NCI-H2196 treated with DMSO at 0.1 percent for 48 hours (cell line): Measurements from ENCODE around the gene PTPA.

Experiments used
- DNase-seq: peaks from one replicate; lab custom pipeline; 2025; ENCODE audit not compliant: unreplicated experiment; lab: John Stamatoyannopoulos, UW

PTPA gene

DNA sequence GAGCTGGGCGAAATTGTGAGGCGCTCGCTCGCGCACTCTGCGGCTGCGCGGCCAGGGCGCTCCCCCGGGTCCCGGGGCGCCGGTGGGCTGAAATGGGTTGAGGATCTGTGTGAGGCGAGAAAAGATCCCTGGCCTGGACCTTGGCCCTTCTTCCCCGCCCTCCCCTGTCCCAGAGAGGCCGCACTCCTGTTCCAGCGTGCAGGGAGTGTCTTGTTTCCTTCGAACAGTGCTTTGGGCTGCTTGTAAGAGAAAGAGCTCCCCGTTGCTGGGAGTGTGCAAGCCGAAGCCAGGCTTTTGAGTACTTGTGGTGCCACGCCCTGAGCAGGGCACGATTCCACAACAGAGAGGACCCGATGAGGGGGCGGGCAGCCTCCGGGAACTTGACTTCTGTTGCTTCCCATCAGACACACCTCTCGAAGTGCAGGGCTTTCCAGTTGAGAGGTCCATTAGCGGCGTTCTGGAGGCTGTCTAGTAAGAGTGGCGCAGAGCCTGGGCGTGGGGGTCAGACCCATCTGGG lies 29.8 kb upstream of the PTPA start:
- no peak for DNase-seq

DNA sequence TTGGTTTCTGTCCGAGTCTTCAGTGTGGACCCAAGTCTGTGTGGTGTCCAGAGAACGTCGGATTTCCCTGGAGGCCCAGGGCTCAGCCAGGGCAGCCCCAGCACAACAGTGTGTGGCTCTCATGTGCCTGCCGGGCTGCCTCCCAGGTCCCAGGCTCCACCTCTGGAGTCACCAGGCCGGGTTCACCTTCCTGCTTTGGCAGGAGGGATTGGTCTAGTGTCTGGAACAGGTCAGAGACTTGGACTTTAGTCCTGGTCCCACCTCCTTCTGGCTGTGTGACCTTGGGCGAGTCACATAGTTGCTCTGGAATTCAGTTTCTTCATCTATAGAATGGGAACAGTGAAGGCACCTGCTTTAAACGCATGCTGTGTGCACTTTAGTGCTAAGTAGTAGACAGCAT lies 27.1 kb upstream of the PTPA start:
- DNase-seq, result no peak

DNA sequence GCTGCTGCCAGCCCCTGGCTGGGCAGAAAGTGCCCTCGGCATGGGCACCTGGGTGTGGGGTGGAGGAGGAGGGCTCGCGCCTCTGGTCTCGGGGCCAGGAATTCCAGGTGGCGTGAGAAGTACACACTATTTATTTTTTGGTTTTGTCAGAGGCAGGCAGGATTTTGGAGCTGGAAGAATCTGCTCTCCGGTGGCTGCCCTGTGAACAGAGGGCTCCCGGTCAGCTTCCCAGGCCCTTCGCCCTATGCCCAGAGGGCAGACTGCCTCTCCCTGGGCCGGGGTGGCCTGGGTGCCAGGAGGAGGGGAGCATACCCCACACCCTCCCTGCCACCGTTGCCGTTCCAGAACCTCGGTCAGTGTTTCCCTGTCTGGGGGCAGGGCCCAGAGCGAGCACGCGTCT lies 22.0 kb upstream of the PTPA start:
- DNase-seq, result no peak

DNA sequence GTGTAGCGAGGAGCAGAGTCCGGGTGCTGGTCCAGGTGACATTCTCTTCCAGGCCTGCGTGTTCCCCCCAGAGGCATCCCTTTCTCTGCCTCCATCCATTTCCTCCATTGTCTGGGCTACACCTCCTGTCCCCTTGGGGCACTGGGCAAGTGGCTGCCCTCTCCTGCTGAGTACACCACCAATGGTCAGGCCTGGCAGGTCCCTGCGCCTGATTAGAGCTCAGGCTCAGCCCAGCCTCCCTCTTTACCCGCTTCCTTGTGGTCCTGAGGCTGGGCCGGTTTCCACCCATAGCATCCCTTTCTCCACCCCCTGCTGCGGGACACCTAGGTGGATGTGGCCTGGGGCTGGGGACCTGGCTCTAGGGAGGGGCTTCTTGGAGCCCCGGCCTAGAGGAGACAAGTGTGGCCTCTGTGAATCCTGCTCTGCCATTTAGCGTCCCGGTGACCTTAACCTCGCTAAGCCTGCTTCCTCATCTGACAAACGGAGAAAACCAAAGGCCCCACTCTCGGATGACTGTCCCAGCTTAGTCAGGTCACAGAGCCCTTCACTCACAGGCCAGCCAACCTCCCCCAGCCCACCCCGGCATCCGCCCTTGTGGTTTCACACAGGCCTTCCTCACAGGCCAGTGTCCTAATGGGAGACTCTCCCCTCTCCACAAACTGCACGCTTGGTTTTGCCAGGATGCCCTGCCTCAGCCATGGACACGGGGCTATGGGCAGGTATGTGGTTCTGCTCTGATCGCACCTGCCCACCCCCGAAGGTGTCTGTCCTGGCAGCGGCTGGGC lies 17.4 kb upstream of the PTPA start:
- no peak for DNase-seq

DNA sequence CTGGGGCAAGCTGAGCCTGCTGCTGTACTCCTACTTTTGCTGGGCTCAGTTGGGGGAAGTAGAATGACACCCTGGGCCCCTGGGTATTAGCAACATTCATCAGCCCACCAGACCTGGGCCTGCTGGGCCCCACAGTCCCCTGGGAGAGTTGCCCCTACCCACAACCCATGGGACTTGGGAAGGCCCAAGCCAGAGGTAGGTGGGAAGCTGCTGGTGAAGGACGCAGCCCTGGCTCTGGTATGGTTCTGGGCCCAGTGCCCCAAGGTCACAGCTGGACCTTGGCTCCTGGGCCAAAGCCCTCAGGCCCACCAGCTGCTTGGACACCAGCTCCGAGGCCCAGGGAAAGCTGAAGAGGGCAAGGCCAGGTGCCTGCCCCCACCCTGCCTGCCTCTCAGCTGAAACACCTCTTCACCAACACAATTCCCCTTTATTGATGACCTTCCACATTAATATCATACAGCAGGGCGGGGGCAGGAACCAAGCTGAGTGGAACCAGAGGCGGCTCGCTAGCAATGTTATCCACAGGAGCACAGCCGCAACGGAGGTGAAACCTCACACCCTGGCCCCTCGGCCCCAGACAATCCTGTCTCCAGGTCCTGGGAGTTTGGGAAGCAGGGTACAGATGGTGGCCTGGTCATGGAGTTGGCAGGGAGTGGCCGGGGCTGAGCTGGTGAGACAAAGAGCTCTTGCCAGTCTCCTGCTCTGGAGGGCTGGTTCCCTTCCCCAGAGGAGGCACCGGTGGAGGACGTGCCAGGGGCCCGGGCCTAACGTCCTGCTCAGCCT lies 16.6 kb upstream of the PTPA start:
- DNase-seq, result no peak

DNA sequence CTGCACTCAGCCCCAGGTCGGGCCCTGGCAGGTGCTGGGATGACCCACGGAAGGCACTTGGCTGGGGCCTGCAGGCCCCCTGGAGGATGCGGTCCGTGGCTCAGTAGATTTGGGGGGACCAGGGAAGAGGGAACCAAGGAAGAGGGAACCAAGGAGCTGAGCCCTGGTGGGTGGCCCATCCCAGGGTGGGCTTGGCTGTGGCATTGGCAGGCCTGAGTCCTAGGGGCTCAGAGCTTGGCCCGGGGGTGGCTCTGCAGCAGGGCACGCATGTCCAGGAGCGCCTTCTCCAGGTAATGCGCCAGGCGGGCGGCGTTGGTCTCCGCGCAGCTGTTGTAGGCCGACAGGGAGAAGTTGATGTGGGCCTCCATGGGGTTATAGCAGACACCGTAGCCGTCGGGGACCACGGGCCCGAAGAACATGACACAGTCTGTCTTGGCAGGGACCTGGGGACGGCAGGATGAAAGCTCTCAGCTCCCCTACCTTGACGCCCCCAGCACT lies 16.0 kb upstream of the PTPA start:
- no peak for DNase-seq

DNA sequence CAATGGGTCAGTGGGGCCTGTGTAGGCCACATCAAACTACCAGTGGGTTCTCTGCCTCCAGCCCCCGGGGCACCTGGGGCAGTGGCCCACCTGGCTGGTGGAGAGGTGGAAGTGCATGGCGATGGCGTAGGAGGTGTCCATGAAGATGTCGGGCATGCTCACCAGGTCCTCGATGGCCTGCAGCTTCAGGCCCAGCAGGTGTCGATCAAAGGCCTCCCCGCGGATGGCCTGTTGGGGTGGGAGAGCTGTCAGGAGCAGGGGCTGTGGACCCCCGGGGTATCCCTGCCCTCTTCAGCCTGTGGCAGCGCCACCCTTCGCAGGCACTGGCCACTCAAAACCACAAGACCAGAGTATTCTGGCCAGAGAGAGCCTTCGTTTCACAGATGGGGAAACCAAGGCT lies 15.3 kb upstream of the PTPA start:
- no peak for DNase-seq

DNA sequence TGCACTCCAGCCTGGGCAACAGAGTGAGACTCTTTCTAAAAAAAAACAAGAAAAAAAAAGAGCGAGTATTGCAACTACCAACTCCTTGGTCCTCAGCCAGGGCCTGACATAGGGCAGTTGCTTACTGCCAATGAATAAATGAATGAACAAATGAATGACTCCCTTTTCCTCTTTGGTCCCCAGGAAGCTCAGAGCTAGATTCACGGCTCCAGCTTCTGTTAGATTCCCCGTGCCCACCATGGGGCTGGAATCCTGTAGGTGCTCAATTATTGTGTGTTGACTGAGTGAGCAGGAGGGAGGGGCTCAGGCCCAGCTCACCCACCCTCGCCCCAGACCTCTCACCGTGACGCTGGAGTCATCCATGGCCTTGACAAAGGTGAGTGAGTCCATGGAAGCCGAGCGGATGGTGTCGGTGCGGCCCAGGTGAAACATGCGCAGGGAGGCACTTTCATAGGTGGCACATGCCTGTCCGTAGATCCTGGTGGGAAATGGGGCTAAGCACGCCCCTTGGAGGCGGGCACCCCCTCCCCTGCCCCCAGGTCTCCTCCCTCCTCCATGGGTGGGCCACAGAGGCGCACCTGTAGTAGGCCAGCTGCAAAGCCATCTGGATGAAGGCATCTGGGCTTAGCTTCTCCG lies 13.4 kb upstream of the PTPA start:
- DNase-seq, result no peak

DNA sequence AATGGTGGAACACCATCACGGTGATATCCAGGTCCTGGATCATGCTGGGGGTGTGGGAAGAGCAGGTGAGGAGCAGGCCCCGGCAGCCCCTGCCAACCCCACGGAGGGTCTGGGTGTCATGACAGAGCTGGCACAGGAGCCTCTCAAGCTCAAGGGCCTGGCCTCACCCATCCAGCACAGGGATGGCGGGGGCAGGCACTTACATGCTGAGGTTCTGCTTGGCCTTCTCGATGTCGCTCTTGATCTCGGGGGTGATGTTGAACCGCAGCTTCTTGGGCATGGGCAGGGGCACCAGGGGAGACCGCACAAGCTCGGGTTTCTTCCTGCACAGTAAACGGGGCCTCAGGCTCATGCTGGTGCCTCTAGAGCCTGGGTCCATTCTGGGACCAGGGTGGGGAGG lies 12.9 kb upstream of the PTPA start:
- DNase-seq, result no peak

DNA sequence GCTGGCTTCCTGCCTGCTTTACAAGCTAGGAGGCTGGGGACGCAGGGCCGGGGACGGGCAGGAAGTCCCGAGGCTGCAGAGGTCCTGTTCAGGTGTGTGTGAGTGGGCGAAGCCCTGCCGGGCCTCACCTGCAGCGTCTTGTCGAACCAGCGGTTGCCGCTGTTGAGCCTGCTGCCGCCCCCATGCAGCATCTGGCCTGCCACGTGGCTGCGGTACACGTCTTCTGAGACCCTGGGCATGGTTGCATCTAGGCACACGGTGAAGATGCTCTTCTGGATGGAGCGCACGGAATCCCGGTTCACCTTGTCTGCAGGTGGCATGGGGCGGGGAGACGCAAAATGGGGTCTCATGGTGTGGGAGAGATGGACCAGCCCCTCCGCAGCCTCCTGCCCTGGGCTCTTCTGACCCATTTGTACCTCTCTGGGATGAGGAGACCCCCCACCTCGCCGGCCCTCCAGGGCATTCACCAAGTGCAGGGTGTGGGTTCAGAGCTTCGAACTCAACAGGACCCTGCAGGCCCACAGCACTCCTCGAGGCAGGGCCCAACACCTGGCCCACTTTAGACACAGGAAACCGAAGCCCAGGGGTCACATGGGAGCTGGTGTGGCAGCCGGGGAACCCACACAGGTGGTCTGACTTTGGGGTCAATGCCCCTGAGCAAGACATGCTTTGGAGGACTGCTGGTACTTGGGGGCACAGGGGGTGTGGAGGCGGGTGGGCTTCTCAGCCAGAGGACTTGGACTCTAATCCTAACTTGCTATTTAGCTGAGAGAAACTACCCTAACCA lies 10.6 kb upstream of the PTPA start:
- no peak for DNase-seq

DNA sequence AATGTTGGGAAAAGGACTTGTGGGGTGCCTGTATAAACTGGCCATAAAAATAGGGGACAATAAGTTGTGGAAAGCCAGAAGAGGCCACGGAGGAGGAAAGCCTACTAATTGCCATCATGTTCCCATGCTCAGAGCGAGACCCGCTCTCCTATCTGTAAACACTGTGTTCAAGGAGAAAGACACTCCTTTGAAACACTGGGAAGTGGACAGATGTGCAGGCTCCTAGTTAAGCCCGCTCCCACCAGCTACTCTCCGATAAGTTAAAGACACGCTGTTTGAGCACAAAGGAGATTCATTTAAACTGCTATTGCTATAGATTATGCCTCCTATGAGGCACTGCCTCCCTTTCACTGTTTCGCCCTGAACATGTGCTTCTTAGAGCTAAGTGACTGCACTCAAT lies 9.9 kb upstream of the PTPA start:
- DNase-seq, result no peak

DNA sequence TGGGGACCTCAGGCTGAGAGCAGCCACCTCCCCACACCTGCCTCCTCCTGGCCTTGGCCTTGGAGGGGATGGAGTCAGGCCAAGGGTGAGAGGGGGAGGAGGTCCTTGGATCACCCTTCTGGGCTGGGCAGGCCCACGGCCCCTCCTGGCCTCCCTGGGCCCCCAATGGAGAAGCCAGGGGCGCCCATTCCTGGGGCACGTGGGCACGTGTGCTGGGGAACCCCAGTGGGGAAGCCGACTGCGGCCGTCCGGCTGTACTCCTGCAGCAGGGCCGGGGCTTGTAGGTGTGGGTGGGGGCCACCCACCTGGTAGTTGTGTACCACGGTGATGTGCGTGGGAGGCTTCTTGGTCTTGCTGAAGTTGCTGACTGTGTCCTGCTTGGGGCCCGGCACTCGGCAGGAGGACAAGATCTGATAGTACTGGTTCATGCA lies 9.1 kb upstream of the PTPA start:
- no peak for DNase-seq

DNA sequence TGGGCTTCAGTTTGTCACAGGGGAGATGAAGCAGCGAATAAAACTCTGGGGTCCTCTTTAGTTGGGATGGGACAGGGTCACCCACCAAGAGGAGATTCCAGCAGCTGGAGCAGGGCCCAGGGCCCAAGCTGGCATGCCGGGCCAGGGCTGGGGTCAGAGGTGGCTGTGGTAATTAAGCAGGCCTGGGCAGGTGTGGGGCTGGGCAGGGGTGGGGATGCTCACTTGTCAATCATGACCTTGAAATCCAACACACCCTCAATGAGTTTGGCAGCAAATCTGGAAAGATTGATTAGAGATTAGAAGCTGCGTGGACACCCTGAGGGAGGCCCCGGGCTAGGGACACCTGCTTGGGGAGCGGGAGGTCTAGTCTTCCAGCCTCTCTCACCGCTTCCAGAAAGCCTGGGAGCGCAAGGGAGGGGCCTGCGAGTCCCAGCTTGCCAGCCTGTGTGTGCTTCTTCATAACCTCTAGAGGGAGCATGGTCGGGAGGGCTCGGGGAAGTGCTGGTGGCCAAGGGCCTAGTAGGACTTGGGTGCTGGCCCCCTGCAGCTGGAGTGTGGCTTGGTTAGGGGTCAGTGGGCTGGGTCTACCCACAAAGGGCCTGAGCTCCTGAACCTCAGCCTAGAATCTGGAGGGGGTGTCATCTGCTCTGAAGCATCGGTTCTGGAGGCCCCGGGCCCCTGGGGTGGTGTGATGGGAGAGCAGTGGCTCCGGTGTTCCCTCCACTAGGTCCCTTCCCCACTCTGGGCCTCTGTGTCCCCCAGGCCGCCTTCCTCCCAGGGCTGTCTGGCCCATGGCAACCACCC lies 8.2 kb upstream of the PTPA start:
- peak; percentile 68 for DNase-seq

DNA sequence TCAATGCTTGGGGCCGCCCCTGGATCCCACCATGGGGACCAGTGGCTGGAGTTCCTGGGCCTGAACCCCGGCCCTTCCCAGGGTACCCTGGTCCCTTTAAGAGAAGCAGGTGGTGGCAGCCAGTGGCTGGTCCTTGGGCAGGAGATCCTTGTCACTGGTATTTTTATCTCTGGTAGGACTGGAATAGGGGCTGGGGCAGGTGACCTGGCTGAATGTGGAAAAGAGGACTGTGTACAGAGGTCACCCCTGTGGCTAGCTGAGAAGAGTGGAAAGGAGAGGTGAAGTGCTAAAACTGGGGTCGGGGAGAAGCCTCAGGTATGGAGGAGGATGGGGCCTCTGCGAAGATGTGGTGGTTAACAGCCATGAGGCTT lies 7.6 kb upstream of the PTPA start:
- DNase-seq, result no peak

DNA sequence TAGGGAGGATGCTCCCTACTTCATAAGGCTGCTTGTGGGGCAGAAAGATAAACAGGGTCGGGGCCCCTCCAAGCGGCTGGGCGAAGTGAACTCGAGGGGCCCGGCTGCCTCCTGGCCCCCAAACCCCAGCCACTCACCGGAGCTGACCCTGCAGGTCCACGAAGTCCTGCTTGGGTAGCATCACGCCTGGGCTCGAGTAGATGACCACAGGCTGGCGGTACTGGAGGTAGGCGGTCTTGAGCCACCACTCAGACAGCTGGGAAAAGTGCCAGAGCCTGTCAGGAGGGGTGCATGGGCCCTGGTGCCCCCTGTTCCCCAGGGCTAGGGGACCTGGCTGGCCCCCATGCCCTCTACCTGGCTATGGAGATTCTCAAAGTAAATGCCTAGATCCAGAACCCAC lies 7.2 kb upstream of the PTPA start:
- DNase-seq, result no peak

DNA sequence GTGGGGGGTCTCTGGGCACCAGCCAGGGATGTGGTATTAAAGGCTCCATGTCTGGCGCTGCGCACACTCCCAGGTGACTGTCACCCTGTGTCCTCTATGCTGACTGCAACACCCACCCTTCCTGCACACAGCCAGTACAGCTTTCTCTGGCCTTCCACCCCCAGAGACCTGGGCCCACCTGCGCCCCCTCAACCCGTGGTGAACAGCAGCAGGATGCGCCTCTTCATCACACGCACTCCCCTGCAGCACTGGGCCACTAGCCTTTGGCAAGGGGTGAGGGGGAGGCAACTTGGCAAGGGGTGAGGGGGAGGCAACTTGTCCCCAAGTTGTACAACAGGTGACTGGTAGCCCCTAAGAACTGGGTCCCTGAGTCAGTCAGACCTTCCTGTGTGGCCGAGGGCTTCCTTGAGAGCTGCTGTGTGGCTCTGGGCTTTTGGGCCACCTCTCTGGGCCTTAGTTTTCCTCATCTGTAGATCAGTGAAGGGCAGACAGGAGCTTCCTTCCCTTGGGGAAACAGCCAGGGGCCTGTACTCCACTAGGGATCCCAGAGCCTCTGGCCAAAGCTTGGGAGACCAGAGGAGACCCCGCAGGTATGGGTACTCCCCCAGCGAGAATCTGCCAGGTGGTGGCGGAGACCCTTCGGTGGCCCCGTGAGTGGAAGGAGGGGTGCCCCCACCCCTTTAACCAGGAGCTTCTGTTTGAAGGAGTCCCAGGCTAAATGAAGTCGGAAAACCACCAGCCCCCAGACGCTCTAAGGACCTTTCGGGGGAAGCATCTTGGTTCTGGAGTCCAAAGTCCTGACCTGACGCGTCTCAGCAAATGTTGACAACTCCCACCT lies 5.1 kb upstream of the PTPA start:
- DNase-seq, result no peak

DNA sequence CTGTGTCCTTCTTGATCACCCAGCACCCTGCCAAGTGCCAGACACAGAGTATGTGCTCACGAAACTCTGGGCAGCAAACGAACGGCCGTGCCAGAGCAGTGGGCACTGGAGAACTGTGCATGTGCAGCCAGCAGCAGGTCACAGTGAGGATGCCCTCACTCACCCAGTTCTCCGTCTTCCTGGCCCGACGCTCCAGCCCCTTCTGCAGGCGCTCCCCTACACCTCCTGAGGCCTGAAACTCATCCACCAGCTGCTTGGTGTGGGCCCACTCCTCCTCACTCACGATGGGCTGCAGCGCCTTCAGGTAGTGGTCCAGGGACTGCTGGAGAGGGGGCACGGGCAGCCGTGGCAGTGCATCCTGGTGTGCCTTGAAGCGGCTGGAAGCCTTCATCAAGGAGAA lies 3.6 kb upstream of the PTPA start:
- DNase-seq, result no peak

DNA sequence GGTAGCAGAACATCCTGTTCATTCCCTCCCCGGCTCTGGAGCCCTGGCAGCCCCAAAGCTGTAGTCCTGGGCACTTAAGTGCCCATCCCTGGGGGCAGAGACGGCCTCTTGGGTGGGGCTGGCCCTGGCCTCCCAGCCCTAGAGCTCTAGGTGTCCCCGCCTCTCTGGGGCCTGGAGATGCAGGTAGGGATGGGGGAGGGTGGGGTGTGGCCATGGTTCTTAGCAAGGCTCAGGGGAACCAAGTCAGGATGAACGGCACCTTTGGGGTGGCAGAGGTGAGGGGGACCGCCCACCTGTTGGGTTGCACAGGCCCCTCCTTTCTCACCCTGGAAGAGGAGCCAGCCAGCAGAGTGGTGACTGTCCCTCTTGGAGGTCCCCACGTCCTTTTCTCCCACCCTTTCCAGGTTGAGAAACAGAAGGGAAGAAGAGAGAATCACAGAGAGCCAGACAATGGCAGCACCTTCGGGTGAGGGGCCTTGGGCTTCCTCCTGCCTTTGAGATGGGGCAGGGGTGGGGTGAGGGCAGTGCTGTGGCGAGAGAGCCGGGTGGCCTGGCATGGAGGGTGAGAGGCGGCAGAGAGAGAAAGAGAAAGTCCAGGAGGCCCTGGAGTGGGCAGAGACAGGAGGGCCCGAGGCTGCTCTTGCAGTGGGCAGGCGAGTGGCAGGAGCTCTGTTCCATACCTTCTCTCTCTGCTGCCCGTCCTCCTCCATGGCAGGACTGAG lies 3.0 kb upstream of the PTPA start:
- DNase-seq, result no peak
